ENCODE measurements around the gene GYPC.

DNA sequence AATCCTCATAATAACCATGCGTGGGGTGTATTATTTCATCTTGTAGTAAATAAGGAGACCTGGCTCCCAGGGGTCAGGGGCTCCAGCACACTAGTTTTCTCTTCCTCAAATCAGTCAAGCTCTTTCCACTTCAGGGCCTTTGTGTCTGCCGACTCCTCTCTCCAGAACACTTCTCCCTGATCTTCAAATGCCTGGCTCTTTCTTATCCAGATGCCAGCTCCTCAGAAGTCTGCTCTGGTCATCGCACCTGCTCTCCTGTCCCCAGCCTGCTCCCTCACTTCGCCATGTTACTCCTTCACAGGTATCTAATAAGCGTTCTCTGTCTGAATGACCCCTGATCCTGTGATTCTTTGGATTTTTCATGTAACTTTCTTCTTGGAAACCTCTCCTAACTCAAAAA lies 62.0 kb downstream of the GYPC start:
- no peak for TF ChIP-seq ZNF274 (IDR thresholded peaks at IDR 0.05; ENCODE audit: low read depth, low read length)
- TF ChIP-seq YY1 (IDR thresholded peaks at IDR 0.05; ENCODE audit: insufficient read depth, insufficient read length) = no peak
